Measurements from ENCODE around the gene IQCC.
A peak's percentile ranks its signal among the peaks of the same experiment; 100 is the strongest.

Gene IQCC

DNA sequence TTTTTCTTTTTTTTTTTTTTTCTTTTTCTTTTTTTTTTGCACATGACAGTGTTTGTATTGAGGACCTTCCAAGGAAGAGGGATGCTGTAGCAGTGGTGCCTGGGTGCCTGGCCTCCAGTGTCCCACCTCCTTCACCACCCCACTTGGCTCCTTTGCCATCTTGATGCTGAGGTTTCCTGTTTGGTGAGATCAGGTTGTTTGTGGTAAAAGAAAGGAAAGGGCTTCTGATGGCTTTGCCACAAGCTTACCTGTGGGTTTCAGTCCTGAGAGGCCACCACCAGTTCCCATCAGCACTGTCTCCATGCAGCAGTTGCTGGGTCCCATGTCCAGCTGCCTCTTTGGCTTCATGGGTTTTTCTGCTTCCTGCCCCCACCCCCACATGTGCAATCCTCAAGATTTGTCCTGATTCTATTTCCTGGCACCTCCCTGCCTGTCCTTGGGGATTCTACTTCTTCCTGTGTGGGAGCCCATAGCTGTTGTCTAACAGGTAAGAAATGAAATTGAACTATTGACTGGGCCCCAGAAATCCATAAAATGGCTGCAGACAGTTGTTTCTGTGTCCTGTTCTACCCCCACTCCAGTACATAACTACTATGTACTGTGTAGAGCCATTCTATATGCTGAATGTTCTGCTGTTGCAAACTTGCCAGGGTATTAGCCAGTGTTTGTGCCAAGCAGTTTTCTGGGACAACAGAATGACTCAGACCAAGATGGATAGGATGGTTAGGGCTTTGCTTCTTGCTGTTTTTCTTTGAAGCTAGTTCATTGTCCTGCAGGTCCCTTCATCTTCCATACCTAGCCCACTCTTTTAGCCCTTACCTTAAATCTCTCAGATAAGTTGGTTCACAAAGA, 9.3 kb upstream of the IQCC start:
- DNase-seq: no peak

DNA sequence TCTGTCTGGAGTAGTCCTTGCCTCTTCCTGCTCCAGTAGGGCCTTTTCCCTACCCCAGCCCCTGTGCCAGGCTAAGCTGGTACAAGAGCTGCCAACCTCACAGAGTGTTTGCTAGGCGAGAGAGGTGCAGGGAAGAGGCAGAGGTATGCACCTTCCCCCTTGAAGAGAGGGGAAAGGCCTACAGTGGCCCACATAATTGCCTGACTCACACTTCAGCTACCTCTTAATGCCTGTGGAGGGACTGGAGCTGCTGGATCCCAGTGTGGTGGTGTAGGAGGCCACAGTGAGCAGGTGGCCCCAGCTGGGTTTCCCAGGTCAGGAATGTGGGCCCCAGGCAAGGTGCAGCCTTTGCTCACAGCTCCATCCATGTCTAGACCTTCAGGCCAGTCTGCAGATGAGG, 8.4 kb upstream of the IQCC start:
- no peak for DNase-seq

DNA sequence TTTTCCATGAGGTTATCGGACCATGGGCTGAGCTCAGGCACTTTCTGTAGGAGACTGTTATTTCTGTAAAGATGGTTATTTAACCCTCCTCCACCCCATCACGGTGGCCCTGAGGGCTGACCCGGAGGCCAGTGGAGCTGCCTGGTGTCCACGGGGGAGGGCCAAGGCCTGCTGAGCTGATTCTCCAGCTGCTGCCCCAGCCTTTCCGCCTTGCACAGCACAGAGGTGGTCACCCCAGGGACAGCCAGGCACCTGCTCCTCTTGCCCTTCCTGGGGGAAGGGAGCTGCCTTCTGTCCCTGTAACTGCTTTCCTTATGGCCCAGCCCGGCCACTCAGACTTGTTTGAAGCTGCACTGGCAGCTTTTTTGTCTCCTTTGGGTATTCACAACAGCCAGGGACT, 7.6 kb upstream of the IQCC start:
- DNase-seq: no peak

DNA sequence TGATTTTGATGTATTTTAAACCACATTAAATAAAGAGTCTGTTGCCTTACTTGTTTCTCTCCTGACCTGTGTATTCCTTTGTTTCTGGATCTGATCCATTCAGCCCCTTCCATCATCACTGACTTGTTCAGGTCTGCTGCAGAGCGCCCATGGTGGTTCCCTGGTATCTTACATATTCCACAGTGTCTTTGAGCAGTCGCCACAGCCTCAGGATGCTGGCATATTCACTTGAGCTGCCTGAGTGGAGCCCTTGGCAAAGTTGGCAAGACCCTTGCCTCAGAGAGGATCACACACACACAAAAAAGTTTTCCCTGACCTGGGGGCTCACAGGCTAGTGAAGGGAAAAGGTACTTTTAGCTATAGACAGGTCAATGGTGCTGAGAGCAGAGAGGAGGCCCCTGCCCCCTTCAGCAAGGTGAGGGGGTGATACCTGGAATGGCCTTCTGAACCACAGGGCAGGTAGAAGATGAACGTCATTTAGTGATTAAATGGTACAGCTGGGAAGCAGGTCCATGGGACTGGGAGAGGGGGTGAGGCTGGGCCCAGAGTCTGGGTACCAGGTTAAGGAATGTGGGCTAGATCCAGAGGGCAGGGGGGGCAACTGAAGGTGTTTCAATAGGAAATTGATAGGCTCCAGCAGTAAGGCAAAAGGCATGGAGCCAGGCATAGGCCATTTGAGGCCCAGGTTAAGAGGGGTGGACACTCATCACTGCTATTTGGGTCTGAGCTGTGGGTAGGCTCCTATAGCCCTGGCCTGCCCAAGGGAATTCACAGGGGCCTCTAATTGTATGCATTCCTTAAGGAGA, 7.0 kb upstream of the IQCC start:
- no peak for DNase-seq

DNA sequence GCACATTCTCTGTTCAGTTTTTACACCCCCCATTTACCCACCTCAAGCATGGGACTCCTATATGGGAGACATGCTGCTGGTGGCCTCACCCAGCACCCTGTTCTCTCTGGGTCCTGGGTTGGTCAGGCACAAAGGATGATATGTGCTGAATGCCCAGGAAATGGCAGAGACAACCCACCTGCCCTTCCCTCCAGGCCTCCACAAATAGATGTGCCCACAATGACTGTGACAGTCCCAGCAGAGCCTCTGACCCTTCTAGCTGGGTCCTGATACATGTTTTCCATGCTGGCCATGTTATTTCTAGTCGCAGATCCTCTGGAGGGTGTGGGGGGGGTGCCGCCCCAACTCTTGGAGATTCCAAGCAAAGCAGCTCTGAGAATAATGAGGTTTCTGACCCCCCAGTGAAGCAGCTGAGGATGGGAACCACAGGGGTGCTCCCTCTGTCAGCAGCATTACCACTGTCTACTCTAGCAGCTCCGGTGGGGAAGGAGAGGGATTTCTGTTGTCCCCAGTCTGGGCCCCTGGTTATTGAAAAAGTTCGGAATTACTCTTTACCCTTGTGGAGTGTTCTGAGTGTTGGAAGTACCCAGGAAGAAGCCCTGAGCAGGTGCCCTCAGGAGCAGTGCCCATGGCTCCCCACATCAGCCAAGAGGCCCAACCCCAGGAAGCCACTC, 6.3 kb upstream of the IQCC start:
- DNase-seq: no peak

DNA sequence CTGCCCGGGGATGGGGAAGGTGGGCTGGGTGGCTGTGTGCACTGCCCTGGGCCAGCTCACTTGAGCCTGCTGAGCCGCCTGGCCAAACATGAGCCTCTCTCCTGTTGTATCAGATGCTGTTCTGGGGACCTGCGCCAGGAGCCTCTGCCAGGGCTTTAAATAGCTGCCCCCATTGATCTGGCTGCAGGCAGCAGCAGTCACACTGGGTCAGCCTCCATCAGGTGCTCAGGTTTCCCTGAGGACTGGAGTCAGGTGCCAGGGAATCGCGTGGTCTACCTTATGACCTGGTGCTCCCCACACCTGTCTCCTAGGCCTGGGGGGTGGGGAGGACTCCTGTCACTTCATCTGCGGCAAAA, 5.8 kb upstream of the IQCC start:
- DNase-seq: no peak

DNA sequence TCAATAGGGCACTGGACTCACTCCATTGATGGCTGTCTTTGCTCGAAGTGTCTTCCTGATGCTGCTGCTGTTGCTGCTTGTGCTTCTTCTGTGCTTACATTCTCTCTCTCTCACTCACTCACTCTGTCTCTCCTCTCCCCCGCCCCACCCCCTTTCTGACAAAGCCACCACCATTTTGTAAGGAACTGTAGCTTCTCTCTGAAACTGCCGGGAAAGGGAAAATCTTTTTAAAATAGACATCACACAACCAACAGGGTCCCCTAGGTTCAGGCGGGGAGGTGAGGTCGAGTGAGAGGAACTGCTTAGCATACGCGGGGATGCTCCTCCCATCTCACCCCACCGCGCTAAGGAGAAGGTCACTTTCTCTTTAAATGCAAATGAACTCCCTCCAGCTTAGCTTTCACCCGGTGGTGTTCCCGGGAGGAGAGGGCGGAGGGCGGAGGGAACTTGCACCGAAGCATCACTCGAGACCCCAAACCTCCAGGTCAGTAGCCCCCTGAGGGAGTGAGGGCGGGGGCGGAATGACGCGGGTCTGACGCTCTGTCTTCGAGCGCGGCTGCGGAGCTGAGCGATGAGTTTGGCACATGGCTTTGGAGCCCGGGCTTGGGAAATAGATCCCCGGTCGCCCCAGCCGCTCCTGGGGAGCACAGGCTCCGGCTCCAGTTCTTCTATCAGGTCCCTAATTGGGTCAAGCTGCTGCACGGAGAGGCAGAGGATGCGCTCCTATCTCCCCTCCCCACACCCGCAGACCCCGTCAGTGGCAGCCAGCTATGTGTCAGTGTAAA, 5.1 kb upstream of the IQCC start, which contains the start of gene CCDC28B:
CCDC28B (plus strand) TSS at position 370 of the 785 bp plus-strand sequence. CDS start 1,341 bp downstream, outside the sequence.
- DNase-seq: peak; percentile 36 to 39

DNA sequence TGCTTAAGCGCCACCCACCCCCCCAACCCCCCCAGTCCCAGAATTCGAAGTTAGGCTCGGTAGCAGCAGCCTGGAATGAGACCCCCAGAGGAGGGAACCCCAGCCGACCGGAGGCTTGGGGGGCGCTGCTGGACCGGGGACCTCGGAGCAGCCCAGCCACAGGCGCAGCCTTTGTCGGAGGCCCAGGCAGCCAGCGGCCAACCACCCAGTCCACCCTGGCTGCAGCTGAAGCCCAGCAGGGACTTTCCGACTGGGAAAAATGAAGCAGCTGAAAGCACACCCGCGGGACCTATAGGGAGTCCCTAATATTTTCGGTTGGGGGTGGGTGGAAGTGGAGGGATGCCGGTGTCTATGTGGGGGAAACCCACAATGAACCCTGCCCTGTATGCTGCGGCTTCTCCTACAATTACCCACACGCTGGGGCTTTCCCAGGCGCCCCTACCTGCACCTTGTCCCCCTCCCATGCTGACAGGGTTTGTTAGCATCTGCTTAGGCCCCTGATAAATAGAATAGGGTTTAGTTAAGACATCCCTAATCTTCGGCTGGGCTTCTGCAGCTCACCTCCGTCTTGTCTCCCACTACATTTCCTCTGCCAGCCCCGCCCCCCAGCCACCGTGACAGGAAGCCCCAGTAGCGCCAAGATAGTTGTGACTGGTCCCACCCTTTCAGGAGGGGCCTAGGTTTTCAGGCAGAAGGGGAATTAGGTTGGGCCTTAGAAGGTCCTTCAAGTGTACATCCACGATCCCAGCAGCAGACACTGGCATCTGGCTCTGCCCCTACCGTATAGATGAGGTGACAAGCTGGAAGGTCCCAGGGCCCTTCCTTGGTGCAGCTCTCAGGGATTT, 4.2 kb upstream of the IQCC start:
- DNase-seq: peak; percentile 59 to 67

DNA sequence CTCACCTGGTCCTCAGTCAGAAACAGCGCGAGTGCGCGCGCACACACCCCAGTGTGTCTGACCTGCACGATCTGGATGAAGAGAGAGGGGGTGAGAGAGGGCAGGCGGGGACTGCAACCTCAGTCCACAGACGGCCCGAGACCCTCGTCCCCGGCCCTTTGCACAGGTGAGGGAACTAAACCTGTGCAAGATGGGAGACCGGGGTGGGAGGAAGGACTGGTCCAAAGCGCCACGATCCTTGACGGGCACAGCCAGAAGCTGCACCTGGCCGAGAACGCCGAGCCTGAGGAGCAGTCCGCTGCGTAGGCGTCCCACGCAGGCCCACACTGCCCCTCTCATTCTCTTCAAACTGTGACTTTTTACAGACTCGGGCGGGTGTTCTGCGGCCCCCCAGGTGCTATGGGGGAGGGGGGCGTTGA, 519 bp upstream of the IQCC start:
- DNase-seq: no peak

DNA sequence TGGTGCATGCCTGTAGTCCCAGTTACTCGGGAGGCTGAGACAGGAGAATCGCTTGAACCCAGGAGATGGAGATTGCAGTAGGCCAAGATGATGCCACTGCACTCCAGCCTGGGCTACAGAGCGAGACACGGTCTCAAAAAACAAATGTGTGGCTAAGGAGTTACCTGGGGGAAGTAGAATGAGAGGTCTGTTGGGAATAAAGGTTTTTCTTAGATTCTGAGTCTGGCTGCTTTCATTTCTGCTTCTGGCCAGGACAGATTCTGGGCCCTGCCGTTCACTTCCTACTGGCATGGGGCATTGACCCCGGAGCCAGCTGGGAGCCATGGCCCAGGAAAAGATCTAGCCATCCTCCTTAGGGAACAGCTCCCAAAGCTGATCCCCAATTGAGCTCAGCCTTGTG, 3.0 kb downstream of the IQCC start:
- no peak for DNase-seq

DNA sequence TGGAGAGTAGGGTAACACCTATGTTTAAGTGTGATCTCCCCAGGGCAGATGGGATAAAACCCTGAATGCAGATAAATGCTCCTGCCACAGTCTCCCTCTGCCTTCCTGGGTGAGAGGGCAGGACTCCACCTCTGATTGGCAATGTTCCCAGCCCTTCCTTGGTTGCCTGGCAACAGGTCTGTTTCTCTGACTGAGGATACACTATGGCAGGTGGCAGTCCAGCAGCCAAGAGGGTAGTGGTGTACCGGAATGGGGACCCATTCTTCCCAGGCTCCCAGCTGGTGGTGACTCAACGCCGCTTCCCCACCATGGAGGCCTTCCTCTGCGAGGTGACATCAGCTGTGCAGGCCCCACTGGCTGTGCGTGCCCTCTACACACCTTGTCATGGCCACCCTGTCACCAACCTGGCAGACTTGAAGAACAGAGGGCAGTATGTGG, 3.4 kb downstream of the IQCC start, which contains the start of gene DCDC2B:
DCDC2B (plus strand) TSS at position 199 of the 438 bp plus-strand sequence; CDS start at position 204, 5 bp downstream.
- DNase-seq: no peak

DNA sequence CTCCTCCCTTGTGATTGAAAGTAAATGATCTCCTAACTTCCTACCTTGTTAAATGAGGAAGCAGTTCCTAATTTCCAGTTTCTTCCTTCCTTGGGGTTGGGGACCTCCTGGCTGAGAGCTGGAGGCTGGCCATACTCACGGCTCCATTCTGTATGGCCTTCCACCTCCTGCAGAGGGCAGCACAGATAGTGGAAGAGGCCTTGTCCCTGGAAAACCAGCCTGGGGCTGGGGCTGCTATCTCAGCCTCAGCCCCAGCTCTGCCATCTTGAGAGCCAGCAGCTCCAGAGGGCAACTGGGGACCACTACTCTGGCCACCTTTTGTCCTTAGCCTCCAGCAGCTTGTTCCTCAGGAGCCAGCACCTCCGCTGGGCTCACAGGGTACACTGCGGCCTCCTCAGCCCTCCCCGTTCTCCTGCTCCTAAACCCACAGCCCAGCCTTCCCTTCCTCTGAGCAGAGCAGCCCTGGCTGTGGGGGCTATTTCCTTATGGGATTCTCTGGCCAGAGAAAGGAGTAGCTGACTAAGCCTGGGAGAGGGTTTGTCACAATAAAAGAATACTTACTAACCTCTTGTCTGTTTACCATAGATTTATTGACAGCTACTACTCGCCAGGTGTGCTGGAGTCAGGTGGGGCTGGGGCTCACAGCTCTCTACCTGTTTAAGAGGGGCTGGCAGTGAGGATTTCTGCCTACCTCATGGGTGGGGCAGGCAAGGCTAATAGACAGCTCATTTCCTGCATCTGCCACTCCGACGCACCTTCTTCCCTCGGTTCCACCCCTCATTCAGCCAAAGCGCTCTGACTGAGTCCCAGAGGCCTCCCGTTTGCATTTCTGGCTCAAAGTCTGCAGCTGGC, 10.4 kb downstream of the IQCC start:
- peak; percentile 43 to 56 for DNase-seq

DNA sequence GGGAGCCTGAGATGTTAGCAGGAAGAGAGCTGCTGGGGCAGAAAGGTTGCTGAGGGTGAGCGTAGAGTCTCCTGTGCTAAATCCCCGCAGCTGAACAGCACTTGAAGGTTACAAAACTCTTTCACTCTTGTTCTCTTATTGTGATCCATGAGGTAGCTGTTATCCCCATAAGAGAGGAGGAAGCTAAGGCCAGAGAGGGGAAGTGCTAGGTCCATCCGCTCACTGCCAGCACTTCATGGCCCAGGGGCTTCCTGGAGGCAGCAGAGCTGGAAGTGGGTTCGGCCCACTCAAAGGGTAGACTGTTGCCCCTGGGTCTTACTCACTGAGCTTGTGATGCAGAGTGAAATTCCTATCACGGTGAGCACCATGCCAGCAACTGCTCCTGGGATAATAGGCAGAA, 11.1 kb downstream of the IQCC start:
- DNase-seq: no peak

DNA sequence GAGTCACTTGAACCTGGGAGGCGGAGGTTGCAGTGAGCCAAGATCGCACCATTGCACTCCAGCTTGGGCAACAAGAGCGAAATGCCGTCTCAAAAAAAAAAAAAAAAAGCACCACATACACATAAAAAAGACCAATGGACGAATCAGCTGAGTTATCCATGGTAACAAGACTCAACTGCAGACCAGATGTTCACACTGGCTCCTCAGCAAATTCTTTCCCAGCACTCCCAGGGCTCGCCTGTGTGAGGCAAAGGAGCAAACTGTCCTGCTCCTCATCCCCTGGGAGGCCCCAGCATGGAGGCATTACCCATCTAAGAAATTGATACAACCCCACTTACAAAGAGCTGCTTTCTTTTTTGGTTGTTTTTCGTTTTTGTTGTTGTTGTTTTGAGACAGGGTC, 13.6 kb downstream of the IQCC start:
- no peak for DNase-seq

DNA sequence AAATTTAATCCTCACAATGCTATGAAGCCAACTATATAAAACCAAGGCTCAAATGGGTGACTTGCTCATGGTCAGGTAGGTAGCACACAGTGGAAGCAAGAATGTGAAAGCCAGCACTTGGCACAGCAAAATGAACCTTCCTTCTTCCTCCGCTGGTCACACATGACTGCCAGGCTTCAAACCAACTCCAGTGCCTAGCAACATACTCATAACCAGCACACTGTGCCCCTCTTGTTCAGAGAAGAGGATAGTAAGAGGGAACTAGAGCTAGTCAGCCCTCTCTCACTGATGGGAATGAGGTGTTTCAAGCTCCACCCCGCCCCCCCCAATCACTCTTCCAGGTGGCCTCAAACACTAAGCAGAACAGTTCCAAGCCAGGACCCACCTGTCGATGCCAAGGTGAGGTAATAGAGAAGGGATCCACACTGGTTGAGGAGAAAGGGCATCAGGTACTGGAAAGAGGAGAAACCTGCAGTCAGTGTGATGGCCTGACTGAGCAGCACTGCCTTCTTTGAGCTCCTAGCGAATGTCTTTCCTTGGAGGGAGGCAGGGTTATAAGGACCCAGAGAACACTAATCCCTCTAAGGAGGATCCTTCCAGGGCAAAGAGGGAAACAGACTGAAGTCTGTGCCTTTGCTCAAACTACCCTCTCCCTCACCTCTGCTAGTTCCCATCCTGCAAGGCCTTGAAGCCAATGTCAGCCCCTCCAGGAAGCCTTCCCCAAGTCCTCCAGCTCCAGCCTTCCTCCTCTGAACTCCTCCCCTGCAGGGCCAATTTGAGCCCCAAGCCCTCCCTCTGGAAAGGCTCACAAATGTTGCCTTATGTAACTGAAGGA, 15.5 kb downstream of the IQCC start:
- no peak for DNase-seq

DNA sequence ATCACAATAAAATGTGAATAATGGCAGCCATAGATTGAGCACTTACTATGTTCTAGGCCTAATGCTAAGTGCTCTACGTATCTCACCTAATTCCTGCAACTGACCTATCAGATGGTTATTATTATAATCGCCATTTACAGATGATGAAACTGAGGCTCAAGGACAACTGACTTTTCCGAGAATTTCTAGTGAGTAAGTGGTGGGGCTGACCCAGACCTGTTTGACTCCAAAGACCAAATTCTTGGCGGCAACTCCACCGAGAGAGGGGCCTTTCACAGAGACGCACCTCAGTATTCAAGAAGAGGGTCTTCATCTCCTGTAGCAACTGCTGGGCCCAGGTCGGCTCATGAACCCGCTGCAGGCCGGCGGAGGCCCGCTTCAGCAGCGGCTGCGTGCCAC, 16.1 kb downstream of the IQCC start:
- no peak for DNase-seq

DNA sequence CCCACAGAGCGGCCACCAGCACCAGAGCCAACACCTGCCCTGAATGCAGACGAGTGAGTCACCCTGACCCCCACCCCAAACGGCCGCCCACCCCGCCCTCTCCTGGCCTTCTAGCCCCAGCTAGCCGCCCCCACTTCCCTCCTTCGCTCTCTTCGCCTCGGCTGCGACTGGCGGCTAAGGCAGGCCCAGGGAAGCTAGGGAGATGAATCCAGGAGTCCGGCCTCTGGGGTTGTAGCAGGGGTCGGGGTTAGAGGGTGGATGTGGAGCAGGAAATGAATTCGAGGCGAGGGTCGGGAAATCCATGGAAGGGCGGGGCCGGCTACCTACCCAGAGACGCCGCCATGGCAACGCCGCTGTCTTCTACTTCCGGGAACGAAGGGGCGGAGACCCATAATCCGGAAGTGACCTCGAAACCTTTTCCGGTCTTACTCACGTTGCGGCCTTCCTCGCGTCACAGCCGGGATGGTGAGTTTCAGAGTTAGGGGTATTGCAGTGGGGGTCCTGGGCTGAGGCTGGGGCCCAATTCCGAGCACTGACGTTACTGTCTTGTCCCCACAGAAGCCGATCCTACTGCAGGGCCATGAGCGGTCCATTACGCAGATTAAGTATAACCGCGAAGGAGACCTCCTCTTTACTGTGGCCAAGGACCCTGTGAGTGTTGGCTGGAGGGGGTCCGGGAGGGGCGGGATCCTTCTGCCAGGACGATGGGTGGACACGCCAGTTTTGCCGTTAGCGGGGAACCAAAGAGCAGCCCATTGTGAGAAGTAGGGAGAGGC, 16.7 kb downstream of the IQCC start, which contains the start of the genes EIF3I and TMEM234:
EIF3I (plus strand) TSS at position 428 of the 776 bp plus-strand sequence; CDS start at position 463, 35 bp downstream.
TMEM234 (minus strand) TSS at position 374 of the 776 bp plus-strand sequence; CDS start at position 343, 31 bp downstream.
- peak; percentile 80 to 89 for DNase-seq

DNA sequence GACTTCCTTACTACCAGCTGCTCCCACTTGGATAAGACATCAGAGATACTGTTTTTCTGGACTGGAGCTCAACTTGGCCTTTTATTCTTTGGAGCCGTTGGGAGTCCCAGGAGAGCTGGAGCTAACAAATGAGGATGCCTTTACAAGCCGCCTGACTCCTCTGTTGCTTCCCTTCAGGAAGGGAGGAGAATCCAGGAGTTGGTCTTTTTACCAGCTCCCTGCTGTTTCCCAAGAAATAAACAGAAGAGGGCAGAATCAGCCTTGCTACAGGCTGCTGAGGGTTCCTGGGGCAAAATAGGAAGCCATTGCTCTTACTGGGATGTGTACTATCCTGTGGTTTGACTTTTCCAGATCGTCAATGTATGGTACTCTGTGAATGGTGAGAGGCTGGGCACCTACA, 18.2 kb downstream of the IQCC start:
- DNase-seq: no peak
